GM12878 (cell line): ENCODE measurements around the gene RASL10A. TPM values are rescaled to one million over a fixed set of nuclear protein-coding genes. Genes with fewer than 3 reads are reported as not detected.

ENCODE experiments used
- ATAC-seq: fragments of 200-7000 bp; cut with Tn5 transposase; 3 replicates; pipeline ENCODE4 v1.9.1; 2020; ENCODE audit warnings: mild to moderate bottlenecking, moderate library complexity
- BruUV-seq: library from RNA; stranded (reverse); fragments of 400-500 nt; replicated peaks from 2 replicates; lab custom pipeline; 2021; lab: Mats Ljungman, UMichigan
- CTCF ChIA-PET: fragments of 300-600 bp; sonication (Branson Sonifier 250); formaldehyde crosslinking; extraction: SDS; loops from one replicate; lab custom pipeline; 2021; ENCODE audit warnings: inconsistent platforms; lab: Yijun Ruan, JAX
- POLR2A ChIA-PET: fragments of 350-600 bp; formaldehyde crosslinking; extraction: SDS; loops from one replicate; lab custom pipeline; 2021; ENCODE audit warnings: inconsistent platforms; lab: Charles Lee
- RAD21 ChIA-PET: fragments of 300-600 bp; sonication (Branson Sonifier 250); formaldehyde crosslinking; loops from one replicate; lab custom pipeline; 2023; ENCODE audit warnings: antibody characterized with exemption; ENCODE audit not compliant: unreplicated experiment; lab: Charles Lee
- SMC1A ChIA-PET: fragments of 300-600 bp; sonication (Branson Sonifier 250); formaldehyde crosslinking; loops from one replicate; lab custom pipeline; 2023; ENCODE audit not compliant: unreplicated experiment, uncharacterized antibody; lab: Charles Lee
- DNase-seq: peaks from one replicate; pipeline ENCODE4 v3.0.0-alpha.2; 2011; ENCODE audit warnings: low read depth, low spot score
- FAIRE-seq: peaks from 3 replicates; lab custom pipeline; 2011; peaks lifted over from hg19 to GRCh38; lab: Jason Lieb, UNC
- H2AFZ ChIP-seq: 2 replicates; pipeline ENCODE4 v1.6.0; 2011; ENCODE audit warnings: low read depth, low read length, control low read depth; ENCODE audit not compliant: control insufficient read depth
- H3K27ac ChIP-seq: 2 replicates; pipeline ENCODE4 v1.5.1; 2011; ENCODE audit warnings: control low read depth; ENCODE audit not compliant: control insufficient read depth, insufficient read depth
- H3K27me3 ChIP-seq, 2 experiments: replicated peaks in 1 of 2; 2 replicates each; pipeline versions ENCODE4 v1.6.0 to v1.6.1; 2011; ENCODE audit warnings: low read length in 1 of 2; ENCODE audit not compliant: control insufficient read depth in 2 of 2, insufficient read depth in 2 of 2
- H3K36me3 ChIP-seq, 2 experiments: 2 replicates each; pipeline ENCODE4 v1.5.1; 2011; ENCODE audit warnings: low read length in 1 of 2; ENCODE audit not compliant: control insufficient read depth in 2 of 2, insufficient read depth in 2 of 2
- H3K4me1 ChIP-seq: 2 replicates; pipeline ENCODE4 v1.6.1; 2011; ENCODE audit warnings: mild to moderate bottlenecking, low read length, moderate library complexity, mixed read lengths; ENCODE audit not compliant: control insufficient read depth, insufficient read depth
- H3K4me2 ChIP-seq: 2 replicates; pipeline ENCODE4 v1.6.0; 2011; ENCODE audit warnings: control low read depth; ENCODE audit not compliant: control insufficient read depth, insufficient read depth
- H3K4me3 ChIP-seq: fragments of 200-600 bp; sonication (generic); 2 replicates; pipeline ENCODE4 v1.5.1; 2016
- H3K79me2 ChIP-seq: 2 replicates; pipeline ENCODE4 v1.6.0; 2011; ENCODE audit warnings: low read length; ENCODE audit not compliant: control insufficient read depth, insufficient read depth
- H3K9ac ChIP-seq: 2 replicates; pipeline ENCODE4 v1.8.0; 2011; ENCODE audit warnings: low read length, control low read depth, mixed read lengths; ENCODE audit not compliant: control insufficient read depth, insufficient read depth
- H3K9me3 ChIP-seq: replicated peaks from 3 replicates; pipeline ENCODE4 v1.5.1; 2011; ENCODE audit warnings: mild to moderate bottlenecking, low read length; ENCODE audit not compliant: control insufficient read depth, insufficient read depth
- H4K20me1 ChIP-seq: 2 replicates; pipeline ENCODE4 v1.6.0; 2011; ENCODE audit not compliant: control insufficient read depth, insufficient read depth
- FOXM1 ChIP-seq: IDR thresholded peaks from 2 replicates; pipeline ENCODE4 v1.6.1; 2012; ENCODE audit warnings: low read depth, mild to moderate bottlenecking, inconsistent platforms, low read length, moderate library complexity
- POLR2A ChIP-seq: IDR thresholded peaks from 2 replicates; pipeline ENCODE4 v1.6.1; 2011; ENCODE audit warnings: low read depth, mild to moderate bottlenecking, low read length
- POLR2AphosphoS2 ChIP-seq: IDR thresholded peaks from 2 replicates; pipeline ENCODE4 v1.6.1; 2011; ENCODE audit warnings: low read depth, mild to moderate bottlenecking, low read length, improper control_type of control experiment, moderate library complexity
- SUPT20H ChIP-seq: IDR thresholded peaks from 2 replicates; pipeline ENCODE4 v1.6.1; 2011; ENCODE audit warnings: low read depth, mild to moderate bottlenecking, low read length, moderate library complexity, borderline replicate concordance; ENCODE audit not compliant: control insufficient read depth
- TARDBP ChIP-seq: IDR thresholded peaks from 2 replicates; pipeline ENCODE4 v1.6.1; 2016; ENCODE audit warnings: borderline replicate concordance
- ZNF217 ChIP-seq: fragments of 450-650 bp; IDR thresholded peaks from 2 replicates; pipeline ENCODE4 v1.6.1; 2017; ENCODE audit warnings: antibody characterized with exemption, mild to moderate bottlenecking
- WGBS: methylation state at CpG from one replicate; pipeline ENCODE4 v1.1.6; 2016; ENCODE audit warnings: low lambda C conversion rate; ENCODE audit not compliant: insufficient replicate concordance, insufficient coverage; ENCODE audit errors: missing lambda C conversion rate; 5-methylcytosine and 5-hydroxymethylcytosine counted together
- in situ Hi-C: fragments of 300-500 bp; cut with MboI; formaldehyde crosslinking; loops from 9 replicates; pipeline ENCODE4 v1.14.3; 2018; ENCODE audit warnings: mixed read lengths
- intact Hi-C: fragments of 100-400 bp; cut with micrococcal nuclease; formaldehyde crosslinking; loops from one replicate; pipeline ENCODE4 v1.14.2; 2022; ENCODE audit not compliant: unreplicated experiment
- polyA plus RNA-seq, 11 experiments: library from polyadenylated mRNA; depleted of rRNA in 4 of 11; unstranded in 6 of 11; stranded (reverse) in 5 of 11; fragments of >200 nt; fragmentation: Nextera tagmentation in 4 of 11; fragmentation: Illumina TruSeq in 1 of 11; extraction: Ambion mirVana in 4 of 11; extraction: Trizol in 1 of 11; gene quantifications; 1 replicate in 1 of 11; 2 replicates in 10 of 11; pipeline versions ENCODE4 v1.2.1 to v1.2.3, GENCODE V29; 2011 to 2016; ENCODE audit warnings: inconsistent platforms in 2 of 11, missing spikeins in 2 of 11, low read depth in 1 of 11
- total RNA-seq, 4 experiments: library from RNA; depleted of rRNA in 3 of 4; stranded (reverse); fragments of >200 nt in 3 of 4; fragmentation: Illumina TruSeq in 1 of 4; extraction: Trizol in 1 of 4; gene quantifications; 2 replicates each; pipeline versions ENCODE4 v1.2.1 to v1.2.3, GENCODE V29; 2013 to 2021

The RASL10A gene
- total and polyA plus RNA-seq, 10 of the 15 experiments (the other 5 are each of a cell fraction or from before 2014, with no cell fraction given), result 0.12 to 0.46 (median 0.21) TPM; not detected in 6

GRCh38 chr22:29300467-29300806 is 15.1 kb downstream of the RASL10A start:
- 74% methylated on average over 4 of the region's 4 CpGs for WGBS
- ChIA-PET RAD21 (no interaction called here), CTCF (no interaction called here), SMC1A (no interaction called here), POLR2A (no interaction called here)
- TF ChIP-seq FOXM1 (0 out of 2 replicates have a peak, but pooled peaks have one; percentile 1), SUPT20H (no peak), POLR2AphosphoS2 (peak; percentile 2; the same call in 1 of the 2 replicates), TARDBP (0 out of 2 replicates have a peak, but pooled peaks have one; percentile 11)
- no peak overlapping the region for H3K9ac ChIP-seq
- in situ Hi-C loops, result no loop called here
- ATAC-seq (no peak), FAIRE-seq (no peak), DNase-seq (no peak)
- H3K36me3 ChIP-seq, result peaks cover 34% of the 10 kb centered on the region in 2 experiments
- no peaks in the 10 kb centered on the region for H3K79me2 ChIP-seq
- no peaks in the 10 kb centered on the region for H3K4me1 ChIP-seq
- H3K27me3 ChIP-seq, result no peaks in the 10 kb centered on the region
- H4K20me1 ChIP-seq, result no peaks in the 10 kb centered on the region
- H3K4me2 ChIP-seq, result no peak overlapping the region
- intact Hi-C loops, result no loop called here
- H3K27ac ChIP-seq, result no peak overlapping the region
- no peak overlapping the region for H2AFZ ChIP-seq
- BruUV-seq, result no TSS peak
- no peaks in the 10 kb centered on the region for H3K9me3 ChIP-seq
- no peak overlapping the region for H3K4me3 ChIP-seq

GRCh38 chr22:29299136-29299900 is 16.2 kb downstream of the RASL10A start:
- Histone ChIP-seq H3K4me3 (no peak overlapping the region), H3K4me1 (no peaks in the 10 kb centered on the region), H4K20me1 (no peaks in the 10 kb centered on the region), H3K9me3 (no peaks in the 10 kb centered on the region), H3K27ac (no peak overlapping the region), H2AFZ (no peak overlapping the region), H3K4me2 (no peak overlapping the region), H3K36me3 (peaks cover 34 to 45% of the 10 kb centered on the region in 2 experiments), H3K27me3 (no peaks in the 10 kb centered on the region), H3K79me2 (no peaks in the 10 kb centered on the region), H3K9ac (no peak overlapping the region)
- intact Hi-C loops, result no loop called here
- SMC1A ChIA-PET, result no interaction called here
- TF ChIP-seq POLR2A, result peak; percentile 73
- no peak for TF ChIP-seq ZNF217
- TSS peak; percentile 89 for BruUV-seq
- POLR2A ChIA-PET, result interaction anchor here (1.0 kb wide), 1 partner anchor 12 kb away, joined by 3 read pairs; no protein-coding TSS in a partner anchor
- WGBS, result 97% methylated on average over 17 of the region's 19 CpGs
- RAD21 ChIA-PET, result no interaction called here
- in situ Hi-C loops, result no loop called here
- CTCF ChIA-PET, result no interaction called here
- ATAC-seq, result no peak
- FAIRE-seq, result no peak
- DNase-seq, result no peak
